Measurements from ENCODE around the gene PCK1. TPM values are rescaled to one million over a fixed set of nuclear protein-coding genes. Genes with fewer than 3 reads are reported as not detected.

Gene PCK1
- total and polyA plus RNA-seq, 2 of the 13 experiments (the other 11 are each of a cell fraction or from before 2014, with no cell fraction given) = 6.5 to 12.6 TPM

- TF ChIP-seq, protein P1, sequence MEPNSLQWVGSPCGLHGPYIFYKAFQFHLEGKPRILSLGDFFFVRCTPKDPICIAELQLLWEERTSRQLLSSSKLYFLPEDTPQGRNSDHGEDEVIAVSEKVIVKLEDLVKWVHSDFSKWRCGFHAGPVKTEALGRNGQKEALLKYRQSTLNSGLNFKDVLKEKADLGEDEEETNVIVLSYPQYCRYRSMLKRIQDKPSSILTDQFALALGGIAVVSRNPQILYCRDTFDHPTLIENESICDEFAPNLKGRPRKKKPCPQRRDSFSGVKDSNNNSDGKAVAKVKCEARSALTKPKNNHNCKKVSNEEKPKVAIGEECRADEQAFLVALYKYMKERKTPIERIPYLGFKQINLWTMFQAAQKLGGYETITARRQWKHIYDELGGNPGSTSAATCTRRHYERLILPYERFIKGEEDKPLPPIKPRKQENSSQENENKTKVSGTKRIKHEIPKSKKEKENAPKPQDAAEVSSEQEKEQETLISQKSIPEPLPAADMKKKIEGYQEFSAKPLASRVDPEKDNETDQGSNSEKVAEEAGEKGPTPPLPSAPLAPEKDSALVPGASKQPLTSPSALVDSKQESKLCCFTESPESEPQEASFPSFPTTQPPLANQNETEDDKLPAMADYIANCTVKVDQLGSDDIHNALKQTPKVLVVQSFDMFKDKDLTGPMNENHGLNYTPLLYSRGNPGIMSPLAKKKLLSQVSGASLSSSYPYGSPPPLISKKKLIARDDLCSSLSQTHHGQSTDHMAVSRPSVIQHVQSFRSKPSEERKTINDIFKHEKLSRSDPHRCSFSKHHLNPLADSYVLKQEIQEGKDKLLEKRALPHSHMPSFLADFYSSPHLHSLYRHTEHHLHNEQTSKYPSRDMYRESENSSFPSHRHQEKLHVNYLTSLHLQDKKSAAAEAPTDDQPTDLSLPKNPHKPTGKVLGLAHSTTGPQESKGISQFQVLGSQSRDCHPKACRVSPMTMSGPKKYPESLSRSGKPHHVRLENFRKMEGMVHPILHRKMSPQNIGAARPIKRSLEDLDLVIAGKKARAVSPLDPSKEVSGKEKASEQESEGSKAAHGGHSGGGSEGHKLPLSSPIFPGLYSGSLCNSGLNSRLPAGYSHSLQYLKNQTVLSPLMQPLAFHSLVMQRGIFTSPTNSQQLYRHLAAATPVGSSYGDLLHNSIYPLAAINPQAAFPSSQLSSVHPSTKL (CRISPR knock-in tag; IDR thresholded peaks at IDR 0.05) = peak; percentile 68; the same call in 1 of the 2 replicates
- TF ChIP-seq HES4 (CRISPR knock-in tag; IDR thresholded peaks at IDR 0.05; ENCODE audit: borderline replicate concordance) (0 out of 2 replicates have a peak, but pooled peaks have one; percentile 49), ZNF337 (CRISPR knock-in tag; IDR thresholded peaks at IDR 0.05; ENCODE audit: borderline replicate concordance, low read depth) (no peak), RARA (CRISPR knock-in tag; IDR thresholded peaks at IDR 0.05) (peak; percentile 90), MAX (IDR thresholded peaks at IDR 0.05) (peak; percentile 30; the same call in 1 of the 2 replicates), SALL1 (CRISPR knock-in tag; IDR thresholded peaks at IDR 0.05) (peak; percentile 77), ZNF781 (CRISPR knock-in tag; IDR thresholded peaks at IDR 0.05; ENCODE audit: borderline replicate concordance, not compliant biosample characterization) (no peak), MAF1 (CRISPR knock-in tag; IDR thresholded peaks at IDR 0.05; ENCODE audit: borderline replicate concordance) (no peak), MEIS2 (CRISPR knock-in tag; IDR thresholded peaks at IDR 0.05) (peak; percentile 68; the same call in 1 of the 2 replicates), ZNF446 (CRISPR knock-in tag; IDR thresholded peaks at IDR 0.05) (peak; percentile 44; the same call in 1 of the 2 replicates), ZNF644 (CRISPR knock-in tag; IDR thresholded peaks at IDR 0.05; ENCODE audit: low read depth) (0 out of 2 replicates have a peak, but pooled peaks have one; percentile 52), ZNF550 (CRISPR knock-in tag; IDR thresholded peaks at IDR 0.05; ENCODE audit: borderline replicate concordance) (no peak), ZNF460 (CRISPR knock-in tag; IDR thresholded peaks at IDR 0.05; ENCODE audit: borderline replicate concordance) (no peak), SYNCRIP (IDR thresholded peaks at IDR 0.05; ENCODE audit: insufficient read depth, low read depth, low read length) (no peak), ZNF3 (CRISPR knock-in tag; IDR thresholded peaks at IDR 0.05) (no peak), SNAPC4 (CRISPR knock-in tag; IDR thresholded peaks at IDR 0.05) (no peak), ZNF253 (CRISPR knock-in tag; IDR thresholded peaks at IDR 0.05; ENCODE audit: borderline replicate concordance) (no peak), IRF2 (CRISPR knock-in tag; IDR thresholded peaks at IDR 0.05) (0 out of 2 replicates have a peak, but pooled peaks have one; percentile 17), HNRNPUL1 (IDR thresholded peaks at IDR 0.05; ENCODE audit: low read depth, low read length) (no peak)
Observed at GRCh38 chr20:57555457-57556184, 5.3 kb upstream of the PCK1 start (continued).
